Suppressor macrophage (primary cell): ENCODE results near the gene SH3BGRL3.
"Not testable (repeated sequence)": the region's sequence is repeated elsewhere in the genome, so short reads cannot be mapped to it uniquely, and the experiment has no call there.

Source experiments
- DNase-seq, 4 experiments: peaks; one replicate each; pipeline ENCODE4 v3.0.0-alpha.2; 2020 to 2022

The SH3BGRL3 gene

DNA sequence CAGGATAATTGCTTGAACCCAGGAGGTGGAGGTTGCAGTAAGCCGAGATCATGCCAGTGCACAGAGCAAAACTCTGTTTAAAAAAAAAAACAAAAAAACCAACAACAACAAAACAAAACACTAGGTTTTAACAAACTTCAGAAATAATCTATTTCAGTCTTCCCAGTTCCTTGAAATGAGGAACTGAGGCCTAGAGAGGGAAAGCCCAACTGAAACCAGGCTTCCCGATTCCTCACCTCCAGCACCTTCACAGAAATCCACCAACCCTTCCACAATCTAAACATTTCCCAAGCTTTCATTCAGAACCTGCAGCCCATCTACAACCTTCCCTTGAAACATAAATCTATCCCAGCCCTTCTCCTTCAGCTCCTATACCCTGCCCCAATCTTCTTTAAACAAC, 37.3 kb downstream of the SH3BGRL3 start:
- DNase-seq = peak; percentile 25 to 61 (median 54)

DNA sequence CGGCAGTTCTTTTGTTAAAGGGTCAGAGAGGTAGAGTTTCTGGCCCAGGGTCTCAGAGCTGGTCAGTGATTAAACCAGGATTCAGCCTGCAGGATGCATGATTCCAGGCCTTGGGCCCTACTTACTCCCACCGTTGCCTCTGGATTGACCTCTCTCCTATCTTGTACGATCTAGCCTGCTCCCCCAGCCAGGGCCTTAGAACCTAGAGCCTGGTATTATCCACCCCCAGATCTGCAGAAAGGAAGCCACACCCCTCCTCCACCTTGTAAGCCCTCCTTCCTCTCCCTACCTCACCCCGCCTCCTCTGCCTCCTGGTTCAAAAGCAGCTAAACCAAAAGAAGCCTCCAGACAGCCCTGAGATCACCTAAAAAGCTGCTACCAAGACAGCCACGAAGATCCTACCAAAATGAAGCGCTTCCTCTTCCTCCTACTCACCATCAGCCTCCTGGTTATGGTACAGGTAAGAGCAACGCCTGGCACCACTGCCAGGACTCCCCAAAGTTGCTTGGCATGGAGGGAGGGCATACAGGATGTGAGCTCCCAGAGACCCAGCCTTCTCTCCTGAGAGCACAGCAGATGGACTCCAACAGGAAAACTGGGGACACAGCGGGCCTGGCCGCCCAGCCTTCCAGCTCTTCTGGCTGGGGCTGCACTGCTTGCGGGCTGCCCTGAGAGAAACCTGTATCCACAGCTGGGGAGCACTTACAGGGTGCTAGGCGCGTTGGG, 37.9 kb downstream of the SH3BGRL3 start, which contains the start of gene CD52:
Gene CD52, plus strand, starts transcription at position 347 of the 726 bp plus-strand sequence. Its CDS starts 60 bp downstream, at position 407.
- DNase-seq = peak; percentile 53 to 79 (median 69)

DNA sequence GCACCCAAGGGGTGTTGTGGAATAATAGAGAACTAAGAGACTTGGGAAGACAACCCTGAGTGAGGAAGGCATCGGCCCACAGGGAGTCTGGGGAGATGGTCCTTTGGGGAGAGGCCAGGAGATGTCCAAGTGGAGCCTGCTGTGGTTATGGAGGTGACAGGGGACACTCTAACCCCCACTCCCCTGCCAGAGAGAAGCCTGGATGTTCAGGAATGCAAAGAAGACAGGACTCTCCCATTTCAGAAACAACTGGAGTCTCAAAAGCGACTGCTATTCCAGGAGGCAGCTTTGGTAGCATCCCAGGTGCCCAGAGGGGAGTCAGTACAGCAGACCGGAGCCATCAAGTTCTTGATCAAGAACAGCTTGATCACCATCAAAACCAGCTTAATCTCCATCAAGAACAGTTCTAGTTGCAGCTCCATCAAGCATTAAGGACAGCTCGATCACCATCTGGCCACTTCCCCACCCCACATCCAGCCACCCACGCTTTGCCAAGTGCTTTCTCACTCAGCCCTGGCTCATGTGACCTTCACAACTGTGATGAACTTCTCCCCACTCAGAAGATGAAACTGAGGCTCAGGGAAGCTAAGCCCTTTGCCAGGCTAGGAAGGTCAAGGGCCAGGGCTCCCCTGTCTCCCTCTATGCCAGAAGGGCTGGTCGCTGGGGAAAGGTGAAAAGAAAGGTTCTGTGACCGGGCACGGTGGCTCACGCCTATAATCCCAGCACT, 38.6 kb downstream of the SH3BGRL3 start:
- DNase-seq = peak; percentile 84 to 96 (median 92)

DNA sequence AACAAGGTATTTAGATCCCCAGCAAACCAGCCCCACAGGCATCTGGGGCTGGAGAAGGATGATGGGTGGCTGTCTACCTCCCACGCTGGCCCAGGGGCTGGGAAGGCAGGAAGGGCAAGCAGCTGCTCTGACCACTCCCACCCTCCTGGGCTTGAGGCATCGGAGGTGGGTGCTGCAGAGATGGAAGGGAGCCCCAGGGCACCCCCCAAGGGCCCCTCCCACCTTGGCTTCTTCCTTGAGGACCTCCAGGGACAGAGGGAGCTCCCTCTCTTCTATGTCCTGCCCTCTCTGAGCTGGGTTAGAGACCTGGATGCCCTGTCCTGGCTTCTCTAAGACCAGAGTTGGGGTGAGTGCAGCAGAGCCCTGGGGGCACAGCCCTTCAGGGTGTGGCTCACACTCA, 41.0 kb downstream of the SH3BGRL3 start:
- DNase-seq = peak in 1 of 4 experiments; percentile 22

DNA sequence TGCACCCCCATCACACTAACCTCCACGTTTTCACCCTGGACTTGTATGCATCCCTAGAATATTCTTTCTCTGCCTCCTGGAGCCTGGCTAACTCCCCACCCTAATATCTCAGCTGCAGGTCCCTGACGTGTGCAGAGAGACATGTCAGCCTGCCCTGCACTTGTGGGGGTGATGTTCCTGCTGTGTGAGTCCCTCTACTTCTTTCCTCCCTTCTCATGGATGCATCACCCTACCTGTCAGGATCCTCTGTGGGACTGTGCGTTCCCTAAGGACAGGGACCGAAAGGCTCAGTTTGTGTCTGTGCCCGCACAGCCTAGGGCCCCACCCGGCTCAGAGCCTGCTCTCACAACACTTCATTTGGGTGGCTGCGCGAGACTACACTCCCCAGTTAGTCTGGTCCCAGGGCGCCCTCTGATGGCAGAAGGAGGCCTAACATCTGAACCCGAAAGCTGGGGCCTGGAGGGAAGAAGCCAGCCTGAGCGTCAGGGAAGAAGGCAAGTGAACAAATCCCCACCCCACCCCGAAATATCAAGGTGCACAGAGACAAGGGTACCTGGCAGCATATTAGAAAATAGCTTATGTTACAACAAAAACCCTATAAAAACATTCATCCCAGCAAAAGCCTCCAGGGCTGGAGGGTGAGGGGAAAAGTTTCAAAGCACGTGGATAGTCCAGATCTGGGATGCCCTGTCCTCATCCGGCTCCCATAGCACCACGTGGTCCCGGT, 41.6 kb downstream of the SH3BGRL3 start:
- DNase-seq = peak; percentile 90 to 96 (median 93)

DNA sequence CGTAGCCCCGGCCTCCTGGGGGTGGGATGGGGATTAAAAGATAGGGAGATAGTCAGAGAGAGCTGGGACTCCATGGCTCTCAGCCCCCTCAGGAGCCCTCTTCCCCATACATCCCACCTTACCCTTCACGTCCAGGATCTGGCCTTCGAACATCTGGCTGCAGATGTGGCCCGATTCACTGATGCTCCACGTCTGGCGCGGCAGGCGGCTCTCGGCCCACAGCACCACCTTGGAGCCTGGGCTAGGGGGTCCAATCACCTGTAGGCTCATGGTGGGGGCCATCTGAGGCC, 42.1 kb downstream of the SH3BGRL3 start:
- DNase-seq = peak in 1 of 4 experiments; percentile 1

DNA sequence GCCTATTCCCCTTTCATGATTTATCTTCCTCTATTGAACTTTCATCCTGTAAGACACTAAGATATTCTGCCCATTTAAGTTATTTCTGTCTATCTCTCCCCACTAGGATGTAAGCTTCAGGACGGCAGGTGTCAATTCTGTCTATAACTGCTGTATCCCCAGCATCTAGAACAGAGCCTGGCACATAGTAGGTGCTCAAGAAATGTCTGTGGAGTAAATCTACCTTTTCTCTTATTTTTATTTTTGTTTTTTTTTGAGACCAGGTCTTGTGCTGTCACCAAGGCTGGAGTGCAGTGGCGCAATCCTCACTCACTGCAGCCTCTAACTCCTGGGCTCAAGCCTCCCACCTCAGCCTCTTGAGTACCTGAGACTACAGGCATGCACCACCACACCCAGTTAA, 43.5 kb downstream of the SH3BGRL3 start:
- DNase-seq = peak in 1 of 4 experiments; percentile 1

GRCh38 chr1:26324550-26324949, 44.7 kb downstream of the SH3BGRL3 start:
- DNase-seq = peak in 1 of 4 experiments; percentile 1

GRCh38 chr1:26327956-26328362, 48.1 kb downstream of the SH3BGRL3 start:
- no peak for DNase-seq

DNA sequence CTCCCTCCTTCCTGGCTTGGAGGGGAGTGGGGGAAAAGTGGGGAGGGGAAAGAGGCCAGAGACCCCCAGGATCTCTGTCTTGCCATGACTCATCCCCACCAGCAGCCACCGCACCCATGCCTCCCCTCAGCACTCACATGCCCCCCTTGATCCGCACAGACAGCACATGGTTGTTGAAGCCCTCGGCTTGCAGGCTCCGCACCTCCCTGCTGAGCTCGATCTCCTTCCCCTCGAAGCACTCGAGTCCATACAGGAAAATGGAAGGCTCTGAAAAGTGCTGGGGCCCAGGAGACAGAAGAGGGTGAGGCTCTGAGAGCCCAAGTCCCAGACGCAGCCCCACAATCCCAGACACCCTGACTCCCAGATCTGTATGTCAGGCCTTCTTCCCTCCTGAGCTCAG, 48.7 kb downstream of the SH3BGRL3 start:
- DNase-seq = no peak

- DNase-seq = not testable (repeated sequence)
These were observed 49.5 kb downstream of the SH3BGRL3 start for GRCh38 chr1:26329380-26329779.

GRCh38 chr1:26330276-26330675, 50.4 kb downstream of the SH3BGRL3 start:
- no peak for DNase-seq
